ENCODE data around the gene TPCN2. TPM values are rescaled to one million over a fixed set of nuclear protein-coding genes. Genes with fewer than 3 reads are reported as not detected.

TPCN2 gene
- total RNA-seq, 1 experiment from 2014 or later: 15.2 TPM

GRCh38 chr11:69105461-69106030 lies 56.8 kb downstream of the TPCN2 start:
- no peak overlapping the region for H3K27ac ChIP-seq (ENCODE audit: low read depth, low read length)
- intact Hi-C loops (cut with micrococcal nuclease): no loop called here

GRCh38 chr11:69106031-69106811 lies 57.5 kb downstream of the TPCN2 start:
- no TSS peak for BruUV-seq (replicated peaks)
- ChIA-PET CTCF (interaction anchor here (0.7 kb wide), 1 partner anchor 577 kb away, joined by 3 read pairs; no protein-coding TSS in a partner anchor), RAD21 (ENCODE audit: low non-redundant PET in 1 of 2, low total read pairs in 2 of 2, uncharacterized antibody in 2 of 2, unreplicated experiment in 2 of 2) (no interaction called here), POLR2A (no interaction called here)
- H3K79me2 ChIP-seq (ENCODE audit: insufficient read depth, low read length): no peaks in the 10 kb centered on the region
- H3K4me3 ChIP-seq (replicated peaks in 1 of 2; ENCODE audit: low read depth in 1 of 2, low read length in 2 of 2): no peak overlapping the region
- no peaks in the 10 kb centered on the region; a peak in 1 of 4 replicates for H3K9me3 ChIP-seq (ENCODE audit: control insufficient read depth in 1 of 2, insufficient read depth in 1 of 2, low read depth in 1 of 2, low read length in 2 of 2)
- H2AFZ ChIP-seq (ENCODE audit: low read depth, low read length, poor library complexity, severe bottlenecking): no peak overlapping the region
- DNase-seq (ENCODE audit: low read depth, low spot score): no peak
- no peak overlapping the region for H3K9ac ChIP-seq (ENCODE audit: low read length)
- H3K9me2 ChIP-seq (ENCODE audit: insufficient read depth): no peaks in the 10 kb centered on the region
- no peak for TF ChIP-seq CTCF (IDR thresholded peaks at IDR 0.05 in 2 of 3, conservative IDR thresholded peaks at IDR 0.05 in 1 of 3; ENCODE audit: borderline replicate concordance in 1 of 3, insufficient read depth in 1 of 3, low read depth in 2 of 3, low read length in 2 of 3)
- TF ChIP-seq ZBTB33 (IDR thresholded peaks at IDR 0.05; ENCODE audit: extremely low read depth, insufficient replicate concordance, low read length): no peak
- TF ChIP-seq ZNF274 (IDR thresholded peaks at IDR 0.05; ENCODE audit: low read depth, low read length): no peak
- TF ChIP-seq POLR2AphosphoS5 (IDR thresholded peaks at IDR 0.05; ENCODE audit: low read depth, low read length): no peak
- no peak for TF ChIP-seq FOSL1 (IDR thresholded peaks at IDR 0.05; ENCODE audit: low read depth)
- no peak for TF ChIP-seq RAD21 (IDR thresholded peaks at IDR 0.05; ENCODE audit: low read depth)
- TF ChIP-seq ZFX (IDR thresholded peaks at IDR 0.05): no peak
- TF ChIP-seq MAX (IDR thresholded peaks at IDR 0.05): no peak
- TF ChIP-seq ATF3 (IDR thresholded peaks at IDR 0.05): no peak
- H3K36me3 ChIP-seq (ENCODE audit: control insufficient read depth in 1 of 2, insufficient read depth in 2 of 2, low read length in 2 of 2): no peaks in the 10 kb centered on the region
- H3K27me3 ChIP-seq (ENCODE audit: insufficient read depth, low read length): no peaks in the 10 kb centered on the region
- intact Hi-C loops (cut with micrococcal nuclease): no loop called here
- no peaks in the 10 kb centered on the region for H4K20me1 ChIP-seq (ENCODE audit: insufficient read depth)
- no peak overlapping the region for H3K27ac ChIP-seq (ENCODE audit: low read depth, low read length)
- ATAC-seq: no peak
- no peak overlapping the region for H3K4me2 ChIP-seq (ENCODE audit: low read length)
- H3K4me1 ChIP-seq (ENCODE audit: control insufficient read depth in 1 of 2, insufficient read depth in 2 of 2, low read length in 2 of 2): peaks cover 3 to 15% of the 10 kb centered on the region in 2 experiments; a peak in 3 of 4 replicates

More at GRCh38 chr11:69105461-69106030, 56.8 kb downstream of the TPCN2 start:
- no TSS peak for BruUV-seq (replicated peaks)
- H3K9me2 ChIP-seq (ENCODE audit: insufficient read depth): no peaks in the 10 kb centered on the region
- H4K20me1 ChIP-seq (ENCODE audit: insufficient read depth): no peaks in the 10 kb centered on the region
- H3K4me3 ChIP-seq (replicated peaks in 1 of 2; ENCODE audit: low read depth in 1 of 2, low read length in 2 of 2): no peak overlapping the region
- ATAC-seq (no peak), DNase-seq (ENCODE audit: low read depth, low spot score) (no peak)
- H3K36me3 ChIP-seq (ENCODE audit: control insufficient read depth in 1 of 2, insufficient read depth in 2 of 2, low read length in 2 of 2): no peaks in the 10 kb centered on the region
- H3K79me2 ChIP-seq (ENCODE audit: insufficient read depth, low read length): no peaks in the 10 kb centered on the region
- H3K9ac ChIP-seq (ENCODE audit: low read length): no peak overlapping the region
- H2AFZ ChIP-seq (ENCODE audit: low read depth, low read length, poor library complexity, severe bottlenecking): no peak overlapping the region
- no peaks in the 10 kb centered on the region for H3K27me3 ChIP-seq (ENCODE audit: insufficient read depth, low read length)
- no peak overlapping the region for H3K4me2 ChIP-seq (ENCODE audit: low read length)
- H3K4me1 ChIP-seq (ENCODE audit: control insufficient read depth in 1 of 2, insufficient read depth in 2 of 2, low read length in 2 of 2): peaks cover 3 to 15% of the 10 kb centered on the region in 2 experiments; a peak in 3 of 4 replicates
- ChIA-PET RAD21 (ENCODE audit: low non-redundant PET in 1 of 2, low total read pairs in 2 of 2, uncharacterized antibody in 2 of 2, unreplicated experiment in 2 of 2) (no interaction called here), CTCF (interaction anchor here (1.1 kb wide), 1 partner anchor 578 kb away, joined by 7 read pairs; no protein-coding TSS in a partner anchor), POLR2A (no interaction called here)
- no peaks in the 10 kb centered on the region; a peak in 1 of 4 replicates for H3K9me3 ChIP-seq (ENCODE audit: control insufficient read depth in 1 of 2, insufficient read depth in 1 of 2, low read depth in 1 of 2, low read length in 2 of 2)
- TF ChIP-seq EZH2phosphoT487 (IDR thresholded peaks at IDR 0.05; ENCODE audit: borderline replicate concordance) (no peak), ZFX (IDR thresholded peaks at IDR 0.05) (no peak)
